Keratinocyte (primary cell): ENCODE measurements around the gene GRK1.

Experiments
- EZH2 ChIP-seq: IDR thresholded peaks from one replicate; pipeline ENCODE4 v1.6.1; 2012; ENCODE audit warnings: inconsistent platforms, mild to moderate bottlenecking, low read length, moderate library complexity
- TF ChIP-seq, protein P1 (sequence below), 3 experiments: IDR thresholded peaks in 1 of 3; conservative IDR thresholded peaks in 1 of 3; optimal IDR thresholded peaks in 1 of 3; 2 replicates in 2 of 3; 3 replicates in 1 of 3; pipeline versions ENCODE3 to v1.5.1; 2011; ENCODE audit warnings: low read length in 3 of 3, mild to moderate bottlenecking in 3 of 3, moderate library complexity in 2 of 3, control low read depth in 1 of 3, inconsistent platforms in 1 of 3; ENCODE audit not compliant: insufficient read depth in 2 of 3; ENCODE audit errors: extremely low read depth in 1 of 3

DNA sequence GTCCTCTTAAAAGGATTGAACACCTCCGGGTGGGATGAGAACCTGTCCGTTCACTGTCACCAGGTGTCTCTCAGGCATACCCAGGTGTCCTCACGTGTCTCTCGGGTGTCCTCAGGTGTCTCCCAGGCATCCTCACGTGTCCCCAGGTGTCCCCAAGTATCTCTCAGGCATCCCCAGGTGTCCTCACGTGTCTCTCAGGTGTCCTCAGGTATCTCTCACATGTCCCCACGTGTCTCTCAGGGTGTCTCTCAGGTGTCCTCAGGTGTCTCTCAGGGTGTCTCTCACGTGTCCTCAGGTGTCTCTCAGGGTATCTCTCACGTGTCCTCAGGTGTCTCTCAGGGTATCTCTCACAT, 42.8 kb upstream of the GRK1 start:
- TF ChIP-seq, protein P1, sequence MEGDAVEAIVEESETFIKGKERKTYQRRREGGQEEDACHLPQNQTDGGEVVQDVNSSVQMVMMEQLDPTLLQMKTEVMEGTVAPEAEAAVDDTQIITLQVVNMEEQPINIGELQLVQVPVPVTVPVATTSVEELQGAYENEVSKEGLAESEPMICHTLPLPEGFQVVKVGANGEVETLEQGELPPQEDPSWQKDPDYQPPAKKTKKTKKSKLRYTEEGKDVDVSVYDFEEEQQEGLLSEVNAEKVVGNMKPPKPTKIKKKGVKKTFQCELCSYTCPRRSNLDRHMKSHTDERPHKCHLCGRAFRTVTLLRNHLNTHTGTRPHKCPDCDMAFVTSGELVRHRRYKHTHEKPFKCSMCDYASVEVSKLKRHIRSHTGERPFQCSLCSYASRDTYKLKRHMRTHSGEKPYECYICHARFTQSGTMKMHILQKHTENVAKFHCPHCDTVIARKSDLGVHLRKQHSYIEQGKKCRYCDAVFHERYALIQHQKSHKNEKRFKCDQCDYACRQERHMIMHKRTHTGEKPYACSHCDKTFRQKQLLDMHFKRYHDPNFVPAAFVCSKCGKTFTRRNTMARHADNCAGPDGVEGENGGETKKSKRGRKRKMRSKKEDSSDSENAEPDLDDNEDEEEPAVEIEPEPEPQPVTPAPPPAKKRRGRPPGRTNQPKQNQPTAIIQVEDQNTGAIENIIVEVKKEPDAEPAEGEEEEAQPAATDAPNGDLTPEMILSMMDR (optimal IDR thresholded peaks at IDR 0.05 in 1 of 3, IDR thresholded peaks at IDR 0.05 in 1 of 3, conservative IDR thresholded peaks at IDR 0.05 in 1 of 3; ENCODE audit: extremely low read depth in 1 of 3, insufficient read depth in 2 of 3, low read length in 3 of 3): no peak
- no peak for TF ChIP-seq EZH2
